AG08395 (cell line): ENCODE results near the gene C1QL1.
"Not testable (repeated sequence)": the region's sequence is repeated elsewhere in the genome, so short reads cannot be mapped to it uniquely, and the experiment has no call there.

Experiments used
- DNase-seq: peaks from one replicate; pipeline ENCODE4 v3.0.0; 2012; ENCODE audit warnings: mixed read lengths, low spot score

The C1QL1 gene

GRCh38 chr17:44961921-44962350 lies 6.2 kb downstream of the C1QL1 start:
- DNase-seq = no peak

DNA sequence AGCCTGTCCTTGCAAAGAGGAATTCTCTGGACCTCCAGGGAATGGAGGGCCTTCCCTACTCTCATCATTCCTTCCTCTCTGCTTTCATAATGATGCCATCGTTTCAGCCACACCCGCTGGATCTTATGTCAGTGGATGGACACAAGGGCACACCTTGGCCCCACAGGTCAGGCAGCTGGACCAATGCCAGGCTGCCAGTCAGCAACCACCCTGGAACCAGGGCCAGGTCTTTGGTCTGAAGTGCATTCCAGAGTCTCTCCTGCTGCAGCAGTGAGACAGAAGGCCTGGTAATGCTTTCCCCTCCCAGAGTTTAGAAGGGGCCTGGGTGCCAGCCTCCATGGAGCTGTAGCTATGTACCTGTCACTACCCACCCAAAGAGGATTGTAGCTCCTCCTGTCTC lies 7.4 kb downstream of the C1QL1 start:
- DNase-seq = no peak

DNA sequence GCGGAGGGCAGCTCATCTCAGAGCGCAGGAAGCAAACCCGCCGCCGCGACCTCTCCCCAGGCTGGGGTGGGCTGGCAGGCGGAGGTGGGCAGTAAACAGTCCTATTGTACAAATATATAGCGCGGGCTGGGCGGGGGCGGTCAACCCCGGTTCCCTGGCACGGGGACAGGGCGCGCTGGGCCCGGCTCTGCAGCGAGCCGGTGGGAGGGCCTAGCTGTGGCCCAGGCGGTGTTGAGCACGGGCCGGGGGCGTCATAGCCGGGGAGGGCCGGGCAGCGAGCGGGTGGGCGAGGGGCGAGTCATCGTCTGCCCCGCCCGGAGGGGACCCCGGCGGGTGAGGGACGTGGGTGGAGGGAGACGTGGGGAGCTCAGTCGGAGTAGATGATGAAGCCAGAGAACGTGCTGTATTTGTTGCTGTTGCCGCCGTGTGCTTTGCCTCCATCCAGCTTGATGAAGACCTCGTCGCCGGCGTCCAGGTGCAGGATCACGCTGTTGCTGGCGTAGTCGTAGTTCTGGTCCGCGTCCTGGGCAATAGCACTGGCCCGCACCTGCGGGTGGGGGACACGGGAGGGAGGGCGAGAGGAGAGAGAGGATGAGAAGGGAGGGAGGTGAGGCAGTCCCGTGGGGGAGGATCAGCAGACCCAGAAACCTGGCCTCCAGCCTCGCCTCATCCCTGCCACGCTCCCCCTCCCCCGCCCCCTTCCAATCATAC lies 8.1 kb downstream of the C1QL1 start:
- DNase-seq = no peak

DNA sequence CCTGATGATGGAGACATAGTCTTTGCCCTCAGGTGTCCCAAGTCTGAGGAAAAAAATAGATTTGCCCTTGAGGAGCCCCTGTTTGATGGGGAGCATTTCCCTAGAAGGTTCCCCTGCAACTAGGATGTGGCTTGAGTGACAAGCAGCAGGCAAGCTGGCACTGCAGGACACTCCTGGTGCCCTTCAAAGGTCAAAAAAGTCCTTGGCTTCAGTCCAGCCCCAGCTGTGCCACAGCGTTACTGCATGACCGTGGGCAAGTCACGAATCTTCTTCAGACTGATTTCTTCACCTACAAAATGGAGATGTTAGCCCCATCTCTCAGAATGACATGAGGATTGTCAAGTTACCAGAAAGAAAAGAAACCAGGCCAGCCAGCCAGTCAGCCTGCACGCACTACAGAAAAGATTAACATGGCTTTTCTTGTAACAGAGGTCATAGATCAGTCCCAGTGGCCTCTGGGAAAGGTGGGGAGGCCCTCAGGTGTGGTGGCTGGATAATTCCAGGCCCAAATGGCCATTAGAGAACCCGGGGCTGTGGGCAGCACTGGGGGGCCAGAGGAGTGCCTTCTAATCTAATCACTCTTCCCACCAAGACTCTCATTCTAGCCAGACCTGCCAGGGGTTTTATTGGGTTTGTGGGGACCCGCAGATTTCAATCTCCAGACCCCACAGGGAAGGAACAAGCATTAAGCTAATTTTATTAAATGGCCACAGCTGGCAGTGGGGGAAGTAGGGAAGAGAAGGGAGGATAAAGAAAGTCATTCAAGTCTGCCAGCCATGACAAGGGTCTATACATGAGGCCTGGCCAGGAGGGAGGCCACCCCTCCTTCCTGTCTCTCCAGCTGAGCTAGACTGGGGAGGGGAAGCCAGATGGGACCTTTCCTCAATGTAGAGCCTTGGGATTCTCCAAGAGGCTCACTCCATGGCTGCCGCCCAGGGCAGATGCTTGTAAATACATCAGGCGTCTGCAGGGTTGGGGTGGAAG lies 10.8 kb downstream of the C1QL1 start:
- DNase-seq = no peak

DNA sequence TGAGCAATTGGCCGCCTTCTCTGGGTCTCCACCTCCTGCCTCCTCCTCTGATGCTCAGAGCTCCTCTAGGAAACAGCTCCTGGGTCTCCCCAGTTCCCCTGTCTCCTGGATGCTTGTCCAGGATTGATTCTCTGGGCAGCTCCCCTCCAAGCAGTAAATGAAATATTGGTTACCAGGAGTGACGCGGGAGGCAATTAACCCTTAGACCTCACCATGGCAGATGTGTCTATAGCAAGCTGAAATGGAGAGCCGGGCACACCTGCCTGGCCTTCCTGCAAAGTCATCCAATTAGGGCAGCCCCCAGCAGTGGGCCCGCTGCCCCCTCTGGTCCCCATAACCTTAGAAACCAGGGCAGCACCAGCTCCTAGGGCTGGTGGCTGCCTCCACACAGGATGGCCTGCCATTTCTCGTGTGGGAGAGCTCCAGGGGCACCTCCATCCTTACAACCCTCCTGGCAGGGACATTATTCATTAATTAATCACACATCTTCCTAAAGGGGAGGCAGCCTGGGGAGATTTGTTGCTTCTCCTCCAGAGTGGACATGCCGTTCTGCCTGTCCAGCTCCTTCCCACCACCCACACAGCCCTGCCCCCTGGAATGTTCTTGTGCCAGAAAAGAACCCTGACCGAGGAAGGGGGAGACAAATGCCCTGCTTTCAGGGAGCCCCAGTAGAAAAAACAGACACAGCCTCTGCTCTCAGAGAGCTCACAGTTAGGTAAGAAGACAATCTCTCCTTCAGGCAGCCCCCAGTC lies 12.3 kb downstream of the C1QL1 start:
- DNase-seq = no peak

- no peak for DNase-seq
Measured at GRCh38 chr17:44952946-44953475, 15.1 kb downstream of the C1QL1 start.

- no peak for DNase-seq
Measured at GRCh38 chr17:44948315-44948795, 19.7 kb downstream of the C1QL1 start.

DNA sequence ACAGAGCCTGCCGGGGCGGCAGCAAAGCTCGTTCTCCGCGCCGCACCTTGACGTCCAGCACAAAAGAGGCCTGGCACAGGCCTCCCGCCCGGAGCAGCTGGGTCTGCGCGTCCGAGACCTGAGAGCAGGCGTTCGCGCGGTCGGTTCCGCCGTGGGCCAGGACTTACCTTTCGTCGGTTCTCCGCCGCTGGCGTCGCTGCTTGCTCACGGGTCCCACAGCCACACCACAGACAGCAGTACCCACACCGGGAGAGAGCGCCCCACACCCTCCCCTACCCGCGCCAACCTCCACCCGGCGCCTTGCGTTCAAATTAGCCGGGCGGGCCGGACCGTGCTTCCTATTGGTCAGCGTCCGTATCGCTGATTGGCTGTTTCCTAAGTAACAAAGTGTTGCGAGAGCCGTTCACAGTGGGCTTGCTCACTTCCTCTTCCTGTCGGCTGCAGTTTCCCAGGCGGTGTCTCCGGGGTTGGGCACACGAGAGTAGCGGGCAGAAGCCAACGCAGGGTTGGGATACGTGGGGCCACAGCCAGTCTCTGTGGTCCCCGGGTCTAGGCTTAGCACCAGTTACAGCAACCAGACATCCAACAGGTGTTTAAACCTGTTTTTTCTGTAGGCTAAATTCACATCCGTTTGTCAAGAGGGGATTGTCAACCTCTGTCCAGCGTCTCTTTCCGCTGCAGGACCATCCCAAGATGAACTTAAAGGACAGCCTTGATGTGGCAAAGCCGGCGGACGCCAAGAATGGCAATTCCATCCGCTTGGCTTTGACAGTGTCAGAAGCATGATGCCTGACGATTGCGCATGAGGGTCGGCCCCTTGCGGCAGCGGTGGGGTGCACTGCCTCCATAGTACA lies 20.4 kb downstream of the C1QL1 start, which contains the start of gene KIF18B:
Gene KIF18B, minus strand, starts transcription at position 313 of the 854 bp plus-strand sequence. CDS start 11,429 bp downstream, outside the sequence.
- DNase-seq = peak; percentile 100

GRCh38 chr17:44945652-44946051 lies 22.5 kb downstream of the C1QL1 start:
- DNase-seq = not testable (repeated sequence)

- DNase-seq = no peak
Measured at GRCh38 chr17:44942456-44942855, 25.6 kb downstream of the C1QL1 start.

GRCh38 chr17:44941712-44942331 lies 26.3 kb downstream of the C1QL1 start:
- no peak for DNase-seq

DNA sequence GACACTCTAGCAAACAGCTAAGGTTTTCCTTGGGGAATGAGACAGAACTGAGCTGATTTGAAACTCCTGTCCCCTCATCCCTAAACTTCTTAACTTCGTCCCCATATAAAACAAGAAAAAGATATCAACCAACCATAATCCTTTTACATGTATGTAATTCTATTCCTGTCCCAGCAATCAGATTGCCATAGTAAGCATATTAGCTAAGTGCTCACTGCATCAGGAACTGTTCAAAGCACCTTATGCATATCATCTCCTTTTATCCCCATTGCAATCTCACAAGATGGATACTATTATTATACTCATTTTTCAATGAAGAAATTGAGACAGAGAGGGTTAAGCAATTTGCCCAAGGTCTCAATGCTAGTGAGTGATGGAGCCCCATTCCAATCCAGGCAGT lies 27.3 kb downstream of the C1QL1 start:
- DNase-seq = no peak

GRCh38 chr17:44940317-44940716 lies 27.8 kb downstream of the C1QL1 start:
- DNase-seq = no peak

DNA sequence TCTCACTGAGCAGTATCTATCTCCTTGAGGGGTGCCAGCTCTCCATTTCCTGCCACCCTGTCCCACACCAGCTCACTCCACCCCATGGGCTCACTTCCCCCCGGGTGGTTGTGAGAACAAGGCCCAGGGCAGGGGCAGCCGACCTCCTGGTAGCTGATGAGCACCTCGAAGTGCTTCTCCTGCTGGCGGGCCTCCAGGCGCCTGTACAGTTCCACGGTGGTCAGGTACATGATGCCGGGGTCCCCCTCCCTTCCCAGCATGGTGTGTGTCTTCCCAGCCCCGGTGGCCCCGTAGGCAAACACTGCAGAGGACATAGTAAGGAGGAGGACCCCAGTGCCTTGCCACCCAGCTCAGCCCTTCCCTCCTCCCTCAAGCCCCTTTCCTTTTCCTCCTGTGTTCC lies 33.0 kb downstream of the C1QL1 start:
- DNase-seq = no peak

GRCh38 chr17:44934745-44935105 lies 33.4 kb downstream of the C1QL1 start:
- DNase-seq = no peak

- DNase-seq = no peak
Measured at GRCh38 chr17:44933824-44934744, 34.0 kb downstream of the C1QL1 start.

GRCh38 chr17:44932787-44933097 lies 35.4 kb downstream of the C1QL1 start:
- no peak for DNase-seq

DNA sequence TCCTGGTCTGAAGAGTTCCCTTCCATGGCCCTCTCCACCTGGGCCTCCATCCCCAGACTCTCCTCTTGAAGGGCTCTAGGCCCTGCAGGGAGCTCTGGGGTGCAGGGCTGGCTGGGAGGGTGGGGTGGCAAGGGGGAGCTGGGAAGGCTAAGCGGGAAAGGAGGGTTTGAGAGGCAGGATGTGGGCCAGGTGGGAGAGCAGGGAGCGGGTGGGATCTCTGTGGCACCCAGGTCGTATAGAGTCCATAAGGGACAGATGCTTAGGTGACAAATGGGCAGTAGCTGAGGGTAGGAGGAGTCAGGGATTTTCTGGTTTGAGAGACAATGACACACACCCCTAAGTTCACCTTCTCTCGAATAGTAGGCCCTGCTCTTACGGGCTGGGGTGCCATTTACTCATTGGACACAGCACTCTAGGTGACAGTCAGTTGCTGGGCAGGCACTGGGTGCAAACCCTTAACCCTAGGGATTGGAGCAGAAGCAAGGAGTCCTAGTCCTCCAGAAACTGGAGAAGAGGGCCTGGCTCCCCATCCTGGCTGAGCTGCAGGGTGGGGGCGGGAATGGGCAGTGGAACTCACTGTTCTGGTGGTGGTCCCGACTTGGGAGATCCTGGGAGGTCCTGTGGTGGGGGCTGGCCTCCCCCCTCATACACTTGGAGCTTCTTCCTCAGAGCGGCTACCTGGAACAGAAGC lies 35.9 kb downstream of the C1QL1 start:
- DNase-seq = no peak

DNA sequence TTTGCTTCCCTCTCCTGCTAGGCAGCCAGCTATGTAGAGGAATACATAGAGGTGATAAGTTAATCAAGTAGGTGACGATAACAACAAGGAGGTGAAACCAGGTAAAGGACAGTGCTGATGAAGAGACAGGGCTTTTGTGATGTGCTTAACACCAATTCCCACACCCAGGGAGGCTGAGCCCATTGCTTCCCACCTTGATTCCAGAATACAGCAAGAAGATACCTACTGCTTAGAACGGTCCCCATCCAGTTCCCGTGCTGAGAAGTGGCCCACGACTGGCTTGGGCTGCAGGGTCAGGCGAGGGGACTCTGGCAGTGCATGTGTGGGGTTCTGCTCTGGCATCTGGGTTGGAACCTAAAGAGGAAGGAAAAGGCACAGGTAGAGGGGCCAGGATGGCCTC lies 36.7 kb downstream of the C1QL1 start:
- DNase-seq = no peak
